GM12878 (cell line): Measurements from ENCODE around the gene FBXO42. TPM values are rescaled to one million over a fixed set of nuclear protein-coding genes. Genes with fewer than 3 reads are reported as not detected.

Source experiments
- ATAC-seq: fragments of 200-7000 bp; cut with Tn5 transposase; 3 replicates; pipeline ENCODE4 v1.9.1; 2020; ENCODE audit warnings: mild to moderate bottlenecking, moderate library complexity
- BruUV-seq: library from RNA; stranded (reverse); fragments of 400-500 nt; replicated peaks from 2 replicates; lab custom pipeline; 2021; lab: Mats Ljungman, UMichigan
- CTCF ChIA-PET: fragments of 300-600 bp; sonication (Branson Sonifier 250); formaldehyde crosslinking; extraction: SDS; loops from one replicate; lab custom pipeline; 2021; ENCODE audit warnings: inconsistent platforms; lab: Yijun Ruan, JAX
- POLR2A ChIA-PET: fragments of 350-600 bp; formaldehyde crosslinking; extraction: SDS; loops from one replicate; lab custom pipeline; 2021; ENCODE audit warnings: inconsistent platforms; lab: Charles Lee
- RAD21 ChIA-PET: fragments of 300-600 bp; sonication (Branson Sonifier 250); formaldehyde crosslinking; loops from one replicate; lab custom pipeline; 2023; ENCODE audit warnings: antibody characterized with exemption; ENCODE audit not compliant: unreplicated experiment; lab: Charles Lee
- SMC1A ChIA-PET: fragments of 300-600 bp; sonication (Branson Sonifier 250); formaldehyde crosslinking; loops from one replicate; lab custom pipeline; 2023; ENCODE audit not compliant: unreplicated experiment, uncharacterized antibody; lab: Charles Lee
- DNase-seq: peaks from one replicate; pipeline ENCODE4 v3.0.0-alpha.2; 2011; ENCODE audit warnings: low read depth, low spot score
- FAIRE-seq: peaks from 3 replicates; lab custom pipeline; 2011; peaks lifted over from hg19 to GRCh38; lab: Jason Lieb, UNC
- H2AFZ ChIP-seq: 2 replicates; pipeline ENCODE4 v1.6.0; 2011; ENCODE audit warnings: low read depth, low read length, control low read depth; ENCODE audit not compliant: control insufficient read depth
- H3K27ac ChIP-seq: 2 replicates; pipeline ENCODE4 v1.5.1; 2011; ENCODE audit warnings: control low read depth; ENCODE audit not compliant: control insufficient read depth, insufficient read depth
- H3K27me3 ChIP-seq, 2 experiments: replicated peaks in 1 of 2; 2 replicates each; pipeline versions ENCODE4 v1.6.0 to v1.6.1; 2011; ENCODE audit warnings: low read length in 1 of 2; ENCODE audit not compliant: control insufficient read depth in 2 of 2, insufficient read depth in 2 of 2
- H3K36me3 ChIP-seq, 2 experiments: 2 replicates each; pipeline ENCODE4 v1.5.1; 2011; ENCODE audit warnings: low read length in 1 of 2; ENCODE audit not compliant: control insufficient read depth in 2 of 2, insufficient read depth in 2 of 2
- H3K4me1 ChIP-seq: 2 replicates; pipeline ENCODE4 v1.6.1; 2011; ENCODE audit warnings: mild to moderate bottlenecking, low read length, moderate library complexity, mixed read lengths; ENCODE audit not compliant: control insufficient read depth, insufficient read depth
- H3K4me2 ChIP-seq: 2 replicates; pipeline ENCODE4 v1.6.0; 2011; ENCODE audit warnings: control low read depth; ENCODE audit not compliant: control insufficient read depth, insufficient read depth
- H3K4me3 ChIP-seq: fragments of 200-600 bp; sonication (generic); 2 replicates; pipeline ENCODE4 v1.5.1; 2016
- H3K79me2 ChIP-seq: 2 replicates; pipeline ENCODE4 v1.6.0; 2011; ENCODE audit warnings: low read length; ENCODE audit not compliant: control insufficient read depth, insufficient read depth
- H3K9ac ChIP-seq: 2 replicates; pipeline ENCODE4 v1.8.0; 2011; ENCODE audit warnings: low read length, control low read depth, mixed read lengths; ENCODE audit not compliant: control insufficient read depth, insufficient read depth
- H3K9me3 ChIP-seq: replicated peaks from 3 replicates; pipeline ENCODE4 v1.5.1; 2011; ENCODE audit warnings: mild to moderate bottlenecking, low read length; ENCODE audit not compliant: control insufficient read depth, insufficient read depth
- H4K20me1 ChIP-seq: 2 replicates; pipeline ENCODE4 v1.6.0; 2011; ENCODE audit not compliant: control insufficient read depth, insufficient read depth
- DPF2 ChIP-seq: fragments of 450-650 bp; IDR thresholded peaks from 2 replicates; pipeline ENCODE4 v1.6.1; 2017; ENCODE audit warnings: mild to moderate bottlenecking
- KAT2A ChIP-seq: conservative IDR thresholded peaks from 2 replicates; pipeline ENCODE4 v1.6.1; 2011; ENCODE audit warnings: low read depth, low read length; ENCODE audit not compliant: control insufficient read depth
- MEF2B ChIP-seq: fragments of 450-650 bp; IDR thresholded peaks from 2 replicates; pipeline ENCODE4 v1.6.1; 2018; ENCODE audit warnings: mild to moderate bottlenecking, moderate library complexity; ENCODE audit not compliant: partially characterized antibody, poor library complexity, severe bottlenecking
- MYB ChIP-seq: fragments of 150-350 bp; IDR thresholded peaks from 2 replicates; pipeline ENCODE4 v1.6.1; 2014; ENCODE audit warnings: mild to moderate bottlenecking, low read depth, low read length, borderline replicate concordance
- NKRF ChIP-seq: fragments of 450-650 bp; conservative IDR thresholded peaks from 2 replicates; pipeline ENCODE4 v1.6.1; 2017; ENCODE audit warnings: mild to moderate bottlenecking, moderate library complexity
- RAD21 ChIP-seq: IDR thresholded peaks from 2 replicates; pipeline ENCODE4 v1.6.1; 2011; ENCODE audit warnings: mild to moderate bottlenecking, low read depth, low read length, moderate library complexity; ENCODE audit not compliant: insufficient read depth
- RBBP5 ChIP-seq: fragments of 200-600 bp; sonication (generic); conservative IDR thresholded peaks from 2 replicates; pipeline ENCODE4 v1.6.1; 2016
- SRF ChIP-seq, 2 experiments: IDR thresholded peaks; 2 replicates each; pipeline ENCODE4 v1.6.1; 2011; ENCODE audit warnings: low read depth in 2 of 2, low read length in 2 of 2, mild to moderate bottlenecking in 1 of 2, moderate library complexity in 1 of 2
- WRNIP1 ChIP-seq: IDR thresholded peaks from 2 replicates; pipeline ENCODE4 v1.6.1; 2011; ENCODE audit warnings: low read depth, low read length, improper control_type of control experiment, borderline replicate concordance
- WGBS: methylation state at CpG from one replicate; pipeline ENCODE4 v1.1.6; 2016; ENCODE audit warnings: low lambda C conversion rate; ENCODE audit not compliant: insufficient replicate concordance, insufficient coverage; ENCODE audit errors: missing lambda C conversion rate; 5-methylcytosine and 5-hydroxymethylcytosine counted together
- in situ Hi-C: fragments of 300-500 bp; cut with MboI; formaldehyde crosslinking; loops from 9 replicates; pipeline ENCODE4 v1.14.3; 2018; ENCODE audit warnings: mixed read lengths
- intact Hi-C: fragments of 100-400 bp; cut with micrococcal nuclease; formaldehyde crosslinking; loops from one replicate; pipeline ENCODE4 v1.14.2; 2022; ENCODE audit not compliant: unreplicated experiment
- polyA plus RNA-seq, 11 experiments: library from polyadenylated mRNA; depleted of rRNA in 4 of 11; unstranded in 6 of 11; stranded (reverse) in 5 of 11; fragments of >200 nt; fragmentation: Nextera tagmentation in 4 of 11; fragmentation: Illumina TruSeq in 1 of 11; extraction: Ambion mirVana in 4 of 11; extraction: Trizol in 1 of 11; gene quantifications; 1 replicate in 1 of 11; 2 replicates in 10 of 11; pipeline versions ENCODE4 v1.2.1 to v1.2.3, GENCODE V29; 2011 to 2016; ENCODE audit warnings: inconsistent platforms in 2 of 11, missing spikeins in 2 of 11, low read depth in 1 of 11
- total RNA-seq, 4 experiments: library from RNA; depleted of rRNA in 3 of 4; stranded (reverse); fragments of >200 nt in 3 of 4; fragmentation: Illumina TruSeq in 1 of 4; extraction: Trizol in 1 of 4; gene quantifications; 2 replicates each; pipeline versions ENCODE4 v1.2.1 to v1.2.3, GENCODE V29; 2013 to 2021
- TF ChIP-seq, protein P1 (sequence below): IDR thresholded peaks from 2 replicates; pipeline ENCODE4 v1.6.1; 2012; ENCODE audit warnings: low read depth, low read length, improper control_type of control experiment
- TF ChIP-seq, protein P2 (sequence below): fragments of 150-350 bp; IDR thresholded peaks from 2 replicates; pipeline ENCODE4 v1.6.1; 2016; ENCODE audit warnings: low read depth, low read length
- TF ChIP-seq, protein P3 (sequence below): fragments of 450-650 bp; IDR thresholded peaks from 2 replicates; pipeline ENCODE4 v1.6.1; 2017; ENCODE audit warnings: mild to moderate bottlenecking, moderate library complexity

FBXO42 gene
- total and polyA plus RNA-seq, 10 of the 15 experiments (the other 5 are each of a cell fraction or from before 2014, with no cell fraction given), result 6.1 to 23.8 (median 15.2) TPM

DNA sequence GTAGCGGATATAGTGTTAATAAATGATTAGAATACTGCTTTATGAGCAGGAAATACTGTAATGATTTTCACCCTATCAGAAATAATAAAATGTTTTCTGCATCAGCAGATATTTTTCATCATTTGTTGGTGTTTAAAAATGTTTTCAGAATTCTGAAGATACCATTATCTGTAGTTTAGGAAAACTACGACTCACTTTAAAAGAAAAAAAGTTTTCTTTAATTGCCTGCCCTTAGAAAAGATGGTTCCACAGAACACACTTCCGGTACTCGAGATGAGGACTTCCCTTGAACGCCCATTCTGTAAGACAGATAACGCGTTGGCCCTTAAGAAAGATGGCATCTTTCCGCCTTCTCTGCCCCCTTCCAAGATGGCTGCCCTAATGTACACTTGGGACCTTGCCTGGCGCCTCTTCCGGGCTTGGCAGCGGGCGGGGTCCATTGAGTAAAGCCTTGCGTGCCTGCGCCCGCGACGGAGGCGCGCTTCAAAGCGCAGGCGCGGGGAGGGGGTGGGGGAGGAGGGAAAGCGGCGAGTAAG is 14.5 kb upstream of the FBXO42 start, which contains the start of gene SZRD1:
Gene SZRD1, plus strand, starts transcription at position 521 of the 536 bp plus-strand sequence. CDS start 16 bp downstream, outside the sequence.
- FAIRE-seq, result peak; percentile 89
- intact Hi-C loops (loop anchor here (1.0 to 5.0 kb wide), 5 partner anchors 21 to 519 kb away; partner anchors contain the start of genes CPLANE2, NECAP2 and SPEN), in situ Hi-C loops (no loop called here)
- ChIA-PET RAD21 (interaction anchor here (0.8 to 5.1 kb wide), 6 partner anchors 13 to 288 kb away, joined by 3 to 37 read pairs (median 10); partner anchors contain the start of gene FBXO42), CTCF (interaction anchor here (1.0 to 5.3 kb wide), 3 partner anchors 13 to 180 kb away, joined by 4 to 85 read pairs (median 4); partner anchors contain the start of genes FBXO42 and NECAP2), SMC1A (interaction anchor here (1.1 to 5.8 kb wide), 6 partner anchors 13 to 288 kb away, joined by 3 to 43 read pairs (median 18); partner anchors contain the start of genes CPLANE2 and FBXO42), POLR2A (interaction anchor here (1.4 to 3.2 kb wide), 6 partner anchors 14 to 293 kb away, joined by 3 to 34 read pairs (median 8); partner anchors contain the start of genes CPLANE2, FAM131C, FBXO42 and NECAP2)
- no peaks in the 10 kb centered on the region for H3K27me3 ChIP-seq
- ATAC-seq, result peak; percentile 89
- peak within 1 kb of the TSS; percentile 91 for H3K4me3 ChIP-seq
- H3K36me3 ChIP-seq, result no peaks in the 10 kb centered on the region
- no peaks in the 10 kb centered on the region for H4K20me1 ChIP-seq
- peaks cover 3% of the 10 kb centered on the region; the same call in 1 of the 2 replicates for H3K4me1 ChIP-seq
- no peaks in the 10 kb centered on the region for H3K9me3 ChIP-seq
- peak within 1 kb of the TSS; percentile 96 for H2AFZ ChIP-seq
- no TSS peak for BruUV-seq
- peak within 1 kb of the TSS; percentile 91 for H3K9ac ChIP-seq
- H3K27ac ChIP-seq, result peak within 1 kb of the TSS; percentile 96
- DNase-seq, result peak; percentile 100
- peak within 1 kb of the TSS; percentile 77 for H3K4me2 ChIP-seq
- 2% methylated on average over 22 of the region's 24 CpGs for WGBS
- H3K79me2 ChIP-seq, result peaks cover 43% of the 10 kb centered on the region
- TF ChIP-seq DPF2 (no peak), NKRF (no peak), RAD21 (no peak), WRNIP1 (no peak), RBBP5 (no peak), MEF2B (no peak), MYB (0 out of 2 replicates have a peak, but pooled peaks have one; percentile 6), SRF (IDR thresholded peaks at IDR 0.05; ENCODE audit: low read depth in 2 of 2, low read length in 2 of 2) (0 out of 4 replicates have a peak, but pooled peaks of 1 of the 2 experiments have one; percentile 31), KAT2A (no peak)
- TF ChIP-seq, protein P1, sequence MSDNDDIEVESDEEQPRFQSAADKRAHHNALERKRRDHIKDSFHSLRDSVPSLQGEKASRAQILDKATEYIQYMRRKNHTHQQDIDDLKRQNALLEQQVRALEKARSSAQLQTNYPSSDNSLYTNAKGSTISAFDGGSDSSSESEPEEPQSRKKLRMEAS, result no peak
- TF ChIP-seq, protein P2, sequence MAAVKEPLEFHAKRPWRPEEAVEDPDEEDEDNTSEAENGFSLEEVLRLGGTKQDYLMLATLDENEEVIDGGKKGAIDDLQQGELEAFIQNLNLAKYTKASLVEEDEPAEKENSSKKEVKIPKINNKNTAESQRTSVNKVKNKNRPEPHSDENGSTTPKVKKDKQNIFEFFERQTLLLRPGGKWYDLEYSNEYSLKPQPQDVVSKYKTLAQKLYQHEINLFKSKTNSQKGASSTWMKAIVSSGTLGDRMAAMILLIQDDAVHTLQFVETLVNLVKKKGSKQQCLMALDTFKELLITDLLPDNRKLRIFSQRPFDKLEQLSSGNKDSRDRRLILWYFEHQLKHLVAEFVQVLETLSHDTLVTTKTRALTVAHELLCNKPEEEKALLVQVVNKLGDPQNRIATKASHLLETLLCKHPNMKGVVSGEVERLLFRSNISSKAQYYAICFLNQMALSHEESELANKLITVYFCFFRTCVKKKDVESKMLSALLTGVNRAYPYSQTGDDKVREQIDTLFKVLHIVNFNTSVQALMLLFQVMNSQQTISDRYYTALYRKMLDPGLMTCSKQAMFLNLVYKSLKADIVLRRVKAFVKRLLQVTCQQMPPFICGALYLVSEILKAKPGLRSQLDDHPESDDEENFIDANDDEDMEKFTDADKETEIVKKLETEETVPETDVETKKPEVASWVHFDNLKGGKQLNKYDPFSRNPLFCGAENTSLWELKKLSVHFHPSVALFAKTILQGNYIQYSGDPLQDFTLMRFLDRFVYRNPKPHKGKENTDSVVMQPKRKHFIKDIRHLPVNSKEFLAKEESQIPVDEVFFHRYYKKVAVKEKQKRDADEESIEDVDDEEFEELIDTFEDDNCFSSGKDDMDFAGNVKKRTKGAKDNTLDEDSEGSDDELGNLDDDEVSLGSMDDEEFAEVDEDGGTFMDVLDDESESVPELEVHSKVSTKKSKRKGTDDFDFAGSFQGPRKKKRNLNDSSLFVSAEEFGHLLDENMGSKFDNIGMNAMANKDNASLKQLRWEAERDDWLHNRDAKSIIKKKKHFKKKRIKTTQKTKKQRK, result no peak
- TF ChIP-seq, protein P3, sequence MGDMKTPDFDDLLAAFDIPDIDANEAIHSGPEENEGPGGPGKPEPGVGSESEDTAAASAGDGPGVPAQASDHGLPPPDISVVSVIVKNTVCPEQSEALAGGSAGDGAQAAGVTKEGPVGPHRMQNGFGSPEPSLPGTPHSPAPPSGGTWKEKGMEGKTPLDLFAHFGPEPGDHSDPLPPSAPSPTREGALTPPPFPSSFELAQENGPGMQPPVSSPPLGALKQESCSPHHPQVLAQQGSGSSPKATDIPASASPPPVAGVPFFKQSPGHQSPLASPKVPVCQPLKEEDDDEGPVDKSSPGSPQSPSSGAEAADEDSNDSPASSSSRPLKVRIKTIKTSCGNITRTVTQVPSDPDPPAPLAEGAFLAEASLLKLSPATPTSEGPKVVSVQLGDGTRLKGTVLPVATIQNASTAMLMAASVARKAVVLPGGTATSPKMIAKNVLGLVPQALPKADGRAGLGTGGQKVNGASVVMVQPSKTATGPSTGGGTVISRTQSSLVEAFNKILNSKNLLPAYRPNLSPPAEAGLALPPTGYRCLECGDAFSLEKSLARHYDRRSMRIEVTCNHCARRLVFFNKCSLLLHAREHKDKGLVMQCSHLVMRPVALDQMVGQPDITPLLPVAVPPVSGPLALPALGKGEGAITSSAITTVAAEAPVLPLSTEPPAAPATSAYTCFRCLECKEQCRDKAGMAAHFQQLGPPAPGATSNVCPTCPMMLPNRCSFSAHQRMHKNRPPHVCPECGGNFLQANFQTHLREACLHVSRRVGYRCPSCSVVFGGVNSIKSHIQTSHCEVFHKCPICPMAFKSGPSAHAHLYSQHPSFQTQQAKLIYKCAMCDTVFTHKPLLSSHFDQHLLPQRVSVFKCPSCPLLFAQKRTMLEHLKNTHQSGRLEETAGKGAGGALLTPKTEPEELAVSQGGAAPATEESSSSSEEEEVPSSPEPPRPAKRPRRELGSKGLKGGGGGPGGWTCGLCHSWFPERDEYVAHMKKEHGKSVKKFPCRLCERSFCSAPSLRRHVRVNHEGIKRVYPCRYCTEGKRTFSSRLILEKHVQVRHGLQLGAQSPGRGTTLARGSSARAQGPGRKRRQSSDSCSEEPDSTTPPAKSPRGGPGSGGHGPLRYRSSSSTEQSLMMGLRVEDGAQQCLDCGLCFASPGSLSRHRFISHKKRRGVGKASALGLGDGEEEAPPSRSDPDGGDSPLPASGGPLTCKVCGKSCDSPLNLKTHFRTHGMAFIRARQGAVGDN, result no peak
